H54 (cell line): ENCODE results near the gene CAMTA1.
A peak's percentile ranks its signal among the peaks of the same experiment; 100 is the strongest.

ENCODE experiments used
- DNase-seq: peaks from one replicate; pipeline ENCODE4 v3.0.0; 2011; ENCODE audit warnings: low spot score, mixed read lengths; ENCODE audit not compliant: insufficient read length
- FAIRE-seq: peaks from 3 replicates; lab custom pipeline; 2011; peaks lifted over from hg19 to GRCh38; lab: Jason Lieb, UNC
- POLR2A ChIP-seq: IDR thresholded peaks from 2 replicates; pipeline ENCODE4 v1.6.1; 2011; ENCODE audit warnings: low read depth, mild to moderate bottlenecking, low read length

CAMTA1 gene

DNA sequence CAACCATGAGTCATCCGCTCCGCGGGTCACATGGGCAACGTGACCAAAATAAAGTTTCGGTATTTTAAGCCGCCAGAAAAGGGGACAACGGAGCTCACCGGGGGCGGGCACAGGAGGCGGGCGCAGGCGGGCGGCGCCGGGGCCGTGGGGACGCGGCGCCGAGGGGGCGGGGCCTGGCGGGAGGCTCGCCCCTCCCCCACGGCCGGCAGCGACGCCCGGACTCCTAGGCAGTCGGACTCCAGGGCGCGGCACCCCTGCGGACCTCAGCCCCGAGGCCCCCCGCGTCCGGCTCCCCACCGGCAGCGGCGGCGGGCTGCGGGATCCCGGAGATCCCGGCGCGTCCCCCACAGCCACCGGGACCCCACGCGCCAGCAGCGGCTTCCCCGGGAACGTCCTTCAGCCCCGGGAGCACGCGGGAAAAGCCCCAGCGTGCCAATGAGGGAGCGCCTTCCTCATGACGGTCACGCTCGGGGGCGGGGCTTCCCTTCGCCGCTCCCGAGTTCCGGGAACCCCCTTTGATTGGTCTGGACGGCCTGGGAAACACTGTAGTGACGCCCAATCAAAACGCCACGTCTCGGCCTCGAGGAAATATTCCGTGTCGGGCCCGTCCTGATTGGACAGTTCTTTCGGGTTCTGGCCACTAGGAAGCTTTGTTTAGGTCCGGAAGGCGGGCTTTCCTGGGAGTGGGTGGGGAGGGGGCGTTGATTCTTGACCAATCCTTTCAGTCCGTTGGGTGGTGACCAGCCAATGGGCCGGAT lies 515 bp upstream of the CAMTA1 start:
- DNase-seq (peak; percentile 94), FAIRE-seq (peak; percentile 97)
- peak; percentile 35; the same call in 1 of the 2 replicates for TF ChIP-seq POLR2A

DNA sequence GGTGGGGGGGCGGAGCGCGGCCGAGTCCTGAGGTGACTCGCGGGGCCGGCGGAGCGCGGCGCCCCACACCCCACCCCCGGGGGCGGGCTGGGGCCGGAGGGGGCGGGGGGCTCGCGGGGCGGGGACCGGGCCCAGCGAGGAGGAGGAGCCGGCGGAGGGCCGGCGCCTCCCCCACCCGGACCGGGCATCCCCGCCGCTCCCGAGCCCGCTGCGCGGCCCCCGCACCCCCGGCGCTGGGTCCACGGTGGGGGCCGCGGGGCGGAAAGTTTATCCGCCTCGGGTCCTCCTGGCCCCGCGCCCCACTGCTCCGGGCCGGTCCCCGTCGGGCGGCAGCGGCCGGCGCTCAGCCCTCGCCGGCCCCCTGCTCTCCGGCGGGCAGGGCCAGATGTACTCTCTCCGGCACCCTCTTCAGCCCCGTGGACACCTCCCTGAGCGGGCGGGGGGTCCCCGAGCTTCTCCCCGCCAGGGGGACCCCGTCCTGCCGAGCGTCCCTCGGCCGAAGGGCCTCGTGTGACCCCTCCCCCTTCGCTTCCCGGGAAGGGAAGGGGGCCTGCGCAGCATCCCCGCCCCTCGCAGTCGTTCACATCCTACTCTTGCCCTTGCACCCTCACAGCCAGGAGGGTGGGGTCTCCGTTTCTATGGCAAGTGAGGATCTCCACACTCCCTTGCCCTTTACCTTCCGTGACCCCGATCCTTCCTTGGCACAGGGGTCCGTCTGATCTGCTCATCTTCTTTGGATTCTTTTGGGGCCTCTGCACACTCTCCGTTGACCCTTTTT lies 663 bp downstream of the CAMTA1 start:
- FAIRE-seq (no peak), DNase-seq (no peak)
- no peak for TF ChIP-seq POLR2A

DNA sequence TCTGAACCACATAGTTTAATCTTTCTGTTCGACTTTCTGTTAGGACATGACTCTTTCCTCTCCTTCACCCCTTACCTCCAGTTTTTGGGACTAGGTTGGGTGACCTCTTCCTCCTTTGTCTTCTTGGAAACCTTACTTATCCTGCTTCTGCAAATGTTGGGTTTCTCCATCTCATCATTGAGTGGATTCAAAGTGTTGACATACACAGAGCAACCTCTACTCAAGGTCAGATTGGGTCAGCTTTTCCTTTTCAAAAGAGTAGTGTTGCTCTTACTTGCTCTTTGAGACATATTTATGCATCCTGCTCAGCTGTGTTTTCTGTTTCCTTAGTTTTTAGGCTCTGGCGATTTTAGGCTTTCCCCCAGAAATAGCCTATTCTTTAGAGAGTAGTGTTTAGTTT lies 3.7 kb downstream of the CAMTA1 start:
- FAIRE-seq = no peak
- no peak for TF ChIP-seq POLR2A

DNA sequence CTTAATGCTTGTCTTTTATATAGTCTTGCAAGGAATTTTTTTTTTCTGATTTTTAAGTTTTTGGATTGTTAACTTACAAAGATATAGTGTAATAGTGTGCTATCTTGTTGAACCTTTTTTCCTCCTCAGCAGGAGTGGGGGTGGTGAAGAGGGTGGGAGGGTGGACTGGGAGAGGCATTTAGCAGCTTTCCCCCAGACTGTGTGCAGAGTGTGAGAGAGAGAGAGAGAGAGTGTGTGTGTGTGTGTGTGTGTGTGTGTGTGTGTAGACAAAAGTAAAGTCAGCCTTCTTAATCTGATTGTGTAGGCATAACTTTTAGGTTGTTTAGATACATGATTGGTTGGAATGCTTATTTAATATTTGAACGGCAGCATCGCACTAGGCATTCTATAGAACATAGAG lies 4.9 kb downstream of the CAMTA1 start:
- no peak for TF ChIP-seq POLR2A
- DNase-seq (no peak), FAIRE-seq (no peak)

More for the DNA sequence above, 3.7 kb downstream of the CAMTA1 start:
- no peak for DNase-seq

DNA sequence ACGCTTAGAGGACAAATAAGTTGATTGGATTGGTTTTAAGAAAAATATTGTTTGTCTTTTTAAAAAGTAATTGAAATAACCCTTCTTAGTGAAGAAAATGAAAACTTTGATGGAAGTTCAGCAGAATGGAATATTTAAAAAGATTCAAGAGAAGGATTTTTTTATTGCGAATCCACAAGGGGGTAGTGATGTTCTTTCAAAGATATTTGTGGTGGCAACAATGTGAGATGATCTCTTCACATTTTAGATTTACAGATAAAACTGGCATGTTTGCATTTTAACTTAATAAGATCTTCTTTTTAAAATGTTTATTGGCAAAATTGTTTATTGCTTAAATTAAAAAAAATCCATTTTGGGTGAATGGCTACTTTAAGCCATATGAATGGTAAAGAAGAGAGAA lies 8.9 kb downstream of the CAMTA1 start:
- DNase-seq (no peak), FAIRE-seq (no peak)
- TF ChIP-seq POLR2A = no peak

DNA sequence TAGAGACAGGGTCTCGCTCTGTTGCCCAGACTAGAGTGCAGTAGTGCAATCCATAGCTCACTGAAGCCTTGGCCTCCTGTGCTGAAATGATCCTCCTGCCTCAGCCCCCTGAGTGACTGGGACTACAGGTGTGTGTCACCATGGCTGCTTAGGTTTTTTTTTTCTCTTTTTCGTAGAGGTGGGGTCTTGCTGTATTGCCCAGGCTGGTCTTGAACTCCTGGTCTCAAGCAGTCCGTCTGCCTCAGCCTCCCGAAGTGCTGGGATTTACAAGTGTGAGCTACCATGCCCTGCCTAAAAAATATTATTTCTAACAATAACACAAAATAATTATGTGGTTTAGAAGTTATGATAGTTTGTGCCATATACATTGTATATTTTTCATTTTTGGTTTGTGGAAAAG lies 9.9 kb downstream of the CAMTA1 start:
- DNase-seq = no peak
- no peak for FAIRE-seq
- TF ChIP-seq POLR2A = no peak

DNA sequence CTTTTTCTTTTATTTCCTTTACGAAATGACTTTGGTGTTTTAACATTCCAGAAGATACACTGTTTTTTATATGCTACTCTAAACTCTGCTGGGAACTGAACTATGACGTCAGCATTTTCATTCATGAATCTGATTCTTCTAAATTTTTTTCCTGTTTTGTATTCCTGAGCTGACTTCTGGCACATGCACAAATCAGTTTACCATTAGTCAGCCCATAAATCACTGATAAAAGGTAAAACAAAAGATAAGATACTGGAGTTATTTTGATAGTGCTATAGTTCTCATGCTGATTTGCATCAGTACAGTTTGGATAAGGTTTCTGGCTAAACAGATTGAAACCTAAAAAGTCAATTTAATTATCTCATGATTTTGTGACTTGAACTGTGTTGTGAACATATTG lies 10.4 kb downstream of the CAMTA1 start:
- TF ChIP-seq POLR2A = no peak
- FAIRE-seq (no peak), DNase-seq (no peak)

DNA sequence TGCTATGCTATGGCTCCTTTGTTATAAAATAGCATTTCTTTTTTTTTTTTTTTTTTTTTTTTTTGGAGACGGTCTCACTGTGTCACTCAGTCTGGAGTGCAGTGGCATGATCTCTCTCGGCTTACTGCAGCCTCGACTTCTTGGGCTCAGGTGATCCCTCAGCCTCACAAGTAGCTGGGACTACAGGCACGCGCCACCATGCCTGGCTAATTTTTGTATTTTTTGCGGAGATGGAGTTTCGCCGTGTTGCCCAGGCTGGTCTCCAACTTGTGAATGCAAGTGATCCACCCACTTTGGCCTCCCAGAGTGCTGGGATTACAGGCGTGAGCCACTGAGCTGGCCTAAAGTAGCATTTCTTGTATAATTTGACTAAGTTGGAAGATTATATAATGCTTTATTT lies 10.8 kb downstream of the CAMTA1 start:
- no peak for TF ChIP-seq POLR2A
- no peak for DNase-seq
- FAIRE-seq = no peak

DNA sequence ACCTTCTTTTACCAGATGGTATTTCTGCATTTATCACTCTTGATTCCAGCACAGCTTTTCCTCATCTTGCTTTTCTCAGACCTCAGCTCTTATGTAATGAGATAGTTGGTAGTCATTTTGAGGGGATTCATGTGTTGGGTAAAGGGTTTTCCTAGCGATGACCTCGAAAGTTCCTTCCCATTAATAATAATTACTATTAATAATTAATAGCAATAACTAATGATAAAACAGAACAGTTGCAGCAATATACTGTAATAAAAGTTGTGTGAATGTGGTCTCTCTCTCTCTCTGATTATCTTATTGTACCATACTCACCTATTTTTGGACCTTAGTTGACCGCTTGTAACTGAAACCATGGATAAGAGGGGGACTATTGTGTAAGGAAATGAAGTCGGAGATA lies 14.2 kb downstream of the CAMTA1 start:
- no peak for TF ChIP-seq POLR2A
- FAIRE-seq = no peak
- DNase-seq = no peak

DNA sequence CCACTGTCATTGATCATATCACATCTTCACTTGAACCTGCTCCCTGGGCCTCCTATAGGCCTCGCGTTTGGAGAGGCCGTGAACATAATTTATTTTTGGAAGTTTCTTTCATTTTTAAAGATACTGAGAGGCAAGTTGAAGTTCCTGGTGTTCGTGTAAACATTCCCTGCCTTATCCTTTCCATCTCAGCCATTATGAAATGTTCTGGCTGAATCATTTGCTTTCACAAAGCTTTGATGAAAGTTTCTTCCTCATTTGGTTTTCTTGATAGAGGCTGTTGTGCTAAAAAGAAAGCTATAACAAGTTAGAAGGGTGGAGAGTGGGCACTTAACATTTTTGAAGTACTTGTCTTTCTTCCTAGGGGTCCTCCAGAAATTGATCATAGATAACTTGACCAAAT lies 15.5 kb downstream of the CAMTA1 start:
- FAIRE-seq = no peak
- DNase-seq = no peak
- TF ChIP-seq POLR2A = no peak

DNA sequence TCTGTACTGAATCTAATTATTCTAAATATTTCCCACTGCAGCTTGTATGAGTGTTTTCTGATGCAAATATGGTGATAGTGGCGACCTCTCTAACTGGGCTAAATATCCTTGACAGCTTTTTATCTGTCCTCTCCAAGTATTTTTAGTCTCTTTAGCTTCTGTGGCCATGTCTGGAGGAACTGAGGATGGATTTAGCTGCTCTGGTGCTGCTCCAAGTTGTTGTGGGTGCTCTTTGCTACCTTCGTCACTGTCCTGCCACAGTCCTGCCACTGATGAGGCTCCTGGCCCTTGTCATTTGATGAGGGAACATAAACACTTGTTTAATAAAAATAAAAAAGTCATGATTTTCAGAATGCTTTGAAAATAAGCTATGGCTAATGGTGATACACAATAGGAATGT lies 15.9 kb downstream of the CAMTA1 start:
- no peak for DNase-seq
- TF ChIP-seq POLR2A = no peak
- FAIRE-seq = no peak

DNA sequence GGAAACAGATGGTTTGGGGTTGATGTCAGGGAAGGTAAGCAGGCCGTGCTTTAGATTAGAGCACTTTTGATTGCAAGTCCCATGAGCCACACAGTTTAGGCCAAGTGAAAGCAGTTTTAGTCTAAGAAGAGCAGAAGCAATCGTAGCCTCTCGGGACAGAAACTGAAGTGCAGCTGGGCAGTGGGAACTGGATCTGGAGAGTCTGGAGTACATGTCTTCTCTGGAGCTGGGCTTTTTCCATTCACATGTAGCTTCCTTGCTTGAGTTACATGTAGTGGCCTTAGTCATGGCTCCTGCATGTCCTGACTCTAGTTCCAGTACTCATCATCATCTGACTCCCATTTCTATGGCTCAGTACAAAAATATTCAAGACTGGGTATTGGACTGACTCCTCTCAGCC lies 16.7 kb downstream of the CAMTA1 start:
- DNase-seq (no peak), FAIRE-seq (peak; percentile 45)
- TF ChIP-seq POLR2A = no peak

DNA sequence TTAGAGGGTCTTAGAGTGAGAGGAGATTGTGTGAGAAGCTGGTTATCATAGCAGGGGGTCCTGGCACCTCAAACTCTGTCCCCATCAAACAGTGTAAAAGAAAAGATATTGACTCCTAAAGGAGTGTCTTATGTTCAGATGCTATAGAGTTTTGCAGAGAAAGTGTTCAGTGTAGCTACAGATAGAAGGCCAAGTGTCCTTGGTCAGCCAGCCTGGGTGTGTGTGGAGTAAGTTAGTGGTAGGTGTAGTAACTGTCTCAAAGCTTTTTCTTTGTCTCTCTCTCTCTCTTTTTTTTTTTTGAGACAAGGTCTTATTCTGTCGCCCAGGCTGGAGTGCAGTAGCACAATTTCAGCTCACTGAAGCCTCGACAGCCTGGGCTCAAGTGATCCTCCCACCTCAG lies 17.2 kb downstream of the CAMTA1 start:
- no peak for FAIRE-seq
- TF ChIP-seq POLR2A = no peak
- DNase-seq = no peak

DNA sequence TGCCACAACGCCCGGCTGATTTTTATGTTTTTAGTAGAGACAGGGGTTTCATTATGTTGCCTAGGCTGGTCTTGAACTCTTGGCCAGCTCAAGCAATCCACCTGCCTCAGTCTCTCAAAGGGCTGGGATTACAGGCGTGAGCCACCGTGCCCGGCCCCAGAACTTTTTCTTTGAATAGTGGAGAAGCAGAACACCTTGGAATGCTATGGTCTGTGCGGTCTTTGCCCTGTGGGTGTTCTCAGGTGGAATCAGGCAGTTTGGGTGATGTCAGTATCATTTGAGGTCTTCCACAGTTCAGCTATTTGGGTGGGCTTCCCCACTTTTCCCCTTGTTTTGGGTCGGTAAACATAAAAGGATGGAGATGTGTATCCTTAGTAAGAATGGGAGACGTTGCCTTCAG lies 17.6 kb downstream of the CAMTA1 start:
- TF ChIP-seq POLR2A = no peak
- DNase-seq (no peak), FAIRE-seq (no peak)

DNA sequence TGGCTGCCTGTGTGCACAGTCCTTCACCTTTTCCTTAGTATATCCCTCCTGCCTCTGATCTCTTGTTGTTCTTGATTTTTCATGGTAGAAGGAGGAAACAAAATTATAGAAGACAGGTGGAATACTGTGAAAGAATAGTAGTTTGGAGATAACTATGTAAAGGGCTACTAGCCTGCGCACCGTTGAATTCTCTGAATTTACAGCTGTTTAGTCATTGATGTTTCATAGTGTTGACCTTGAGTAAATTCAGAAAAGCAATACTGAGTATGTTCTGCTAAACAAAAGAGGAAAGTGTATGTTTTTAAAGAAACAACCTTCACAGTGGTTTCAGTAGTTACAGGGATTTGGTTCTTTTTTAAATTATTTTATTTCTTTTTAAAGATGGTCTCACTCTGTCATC lies 18.1 kb downstream of the CAMTA1 start:
- TF ChIP-seq POLR2A = no peak
- FAIRE-seq (peak; percentile 75), DNase-seq (no peak)
